ENCODE measurements around the gene UNCX.
"Not testable (repeated sequence)": the region's sequence is repeated elsewhere in the genome, so short reads cannot be mapped to it uniquely, and the experiment has no call there.

Gene UNCX

GRCh38 chr7:1271046-1271445, 38.4 kb downstream of the UNCX start:
- no peak for TF ChIP-seq CTCF (IDR thresholded peaks at IDR 0.05; ENCODE audit: extremely low read depth, missing control alignments)
- no peak for DNase-seq (ENCODE audit: low spot score)

DNA sequence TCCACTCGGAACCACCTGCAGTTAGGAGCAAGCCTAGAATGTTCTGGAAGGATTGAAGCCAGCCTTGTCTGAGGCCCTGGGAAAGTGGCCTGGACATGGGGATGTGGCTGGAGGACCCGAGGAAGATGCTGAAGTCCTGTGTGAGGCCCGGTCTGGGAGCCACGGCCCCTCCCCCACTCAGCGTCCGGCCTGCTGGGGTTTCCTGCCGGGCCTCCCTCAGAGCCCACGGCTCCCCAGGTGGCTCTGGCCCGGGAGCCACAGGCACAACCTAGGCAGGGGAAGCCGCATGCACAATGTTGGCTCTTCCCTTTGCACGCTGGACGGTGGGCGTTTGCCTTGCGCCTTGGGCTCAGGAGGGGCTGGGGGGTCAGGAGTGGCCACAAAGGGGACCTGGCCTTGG, 39.0 kb downstream of the UNCX start:
- no peak for TF ChIP-seq CTCF (IDR thresholded peaks at IDR 0.05; ENCODE audit: extremely low read depth, missing control alignments)
- DNase-seq (ENCODE audit: low spot score): no peak

- DNase-seq (ENCODE audit: low spot score): not testable (repeated sequence)
These were observed 39.5 kb downstream of the UNCX start for GRCh38 chr7:1272136-1272535.

- TF ChIP-seq CTCF (IDR thresholded peaks at IDR 0.05; ENCODE audit: extremely low read depth, missing control alignments): no peak
- no peak for DNase-seq (ENCODE audit: low spot score)
These were observed 41.6 kb downstream of the UNCX start for GRCh38 chr7:1274121-1274875.

- no peak for TF ChIP-seq CTCF (IDR thresholded peaks at IDR 0.05; ENCODE audit: extremely low read depth, missing control alignments)
- no peak for DNase-seq (ENCODE audit: low spot score)
These were observed 42.3 kb downstream of the UNCX start for GRCh38 chr7:1274876-1275375.

DNA sequence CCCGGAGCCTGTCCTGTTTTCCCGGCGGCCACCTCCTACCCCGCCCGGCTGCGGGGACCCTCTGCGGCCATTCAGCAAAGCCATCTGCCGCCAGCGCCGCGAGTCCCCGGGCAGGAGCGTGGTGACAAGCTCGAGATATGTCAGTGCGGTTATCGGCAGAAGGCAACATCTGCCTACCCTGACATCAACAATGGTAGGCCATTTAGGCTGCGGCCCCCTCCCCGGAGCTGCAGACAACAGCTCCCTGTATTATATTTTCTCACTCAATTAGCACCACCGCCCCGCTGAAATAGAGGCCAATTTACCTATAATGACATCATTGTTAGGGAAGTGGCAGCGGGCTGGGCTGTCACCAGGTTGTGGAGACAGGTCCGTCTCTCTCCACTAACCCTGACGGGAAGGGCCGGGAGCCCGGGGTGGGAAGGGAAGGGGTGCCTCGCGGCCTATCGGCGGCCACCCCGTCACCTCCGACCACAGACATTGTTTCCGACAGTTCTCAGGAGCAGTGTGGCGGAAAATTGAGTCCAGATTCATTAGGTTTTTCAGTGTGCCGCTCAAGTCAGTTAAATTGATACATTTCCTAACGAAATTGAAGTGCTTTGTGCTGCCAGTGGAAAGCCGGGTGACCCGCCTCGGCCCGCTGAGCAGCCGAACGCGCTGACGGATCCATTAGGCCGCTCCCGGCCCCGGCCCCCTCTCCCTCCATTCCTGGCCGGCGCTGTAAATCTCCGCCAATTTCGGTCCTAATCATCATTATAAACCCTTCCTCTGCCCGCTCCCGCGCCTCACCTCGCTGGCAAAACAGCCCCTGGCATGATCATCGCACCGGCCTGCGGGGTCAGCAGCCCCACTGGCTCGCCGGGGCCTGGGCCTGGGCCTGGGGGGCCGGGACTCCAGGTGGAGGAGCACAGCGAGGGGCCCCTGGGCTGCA, 43.0 kb downstream of the UNCX start:
- DNase-seq (ENCODE audit: low spot score): no peak
- TF ChIP-seq CTCF (IDR thresholded peaks at IDR 0.05; ENCODE audit: extremely low read depth, missing control alignments): no peak

- no peak for DNase-seq (ENCODE audit: low spot score)
- TF ChIP-seq CTCF (IDR thresholded peaks at IDR 0.05; ENCODE audit: extremely low read depth, missing control alignments): no peak
These were observed 44.0 kb downstream of the UNCX start for GRCh38 chr7:1276626-1277175.
